MM.1S (cell line): ENCODE data around the gene COL6A1.

ENCODE experiments used
- DNase-seq: peaks from one replicate; pipeline ENCODE4 v3.0.0-alpha.2; 2015
- H2AFZ ChIP-seq: fragments of 300-600 bp; sonication (generic); 2 replicates; pipeline ENCODE4 v1.6.0; 2016; ENCODE audit warnings: antibody characterized with exemption, low read length
- H3F3A ChIP-seq: fragments of 300-600 bp; sonication (generic); 2 replicates; pipeline ENCODE4 v1.6.1; 2016; ENCODE audit warnings: mild to moderate bottlenecking, antibody characterized with exemption, low read length, moderate library complexity, mixed read lengths; ENCODE audit not compliant: insufficient read depth
- H3K27ac ChIP-seq: fragments of 300-600 bp; sonication (generic); 2 replicates; pipeline ENCODE4 v1.5.1; 2016; ENCODE audit warnings: mild to moderate bottlenecking, low read length
- H3K27me3 ChIP-seq: fragments of 300-600 bp; sonication (generic); replicated peaks from 2 replicates; pipeline ENCODE4 v1.6.0; 2016; ENCODE audit warnings: low read length; ENCODE audit not compliant: insufficient read depth
- H3K36me3 ChIP-seq: fragments of 300-600 bp; sonication (generic); replicated peaks from 2 replicates; pipeline ENCODE4 v1.6.1; 2016; ENCODE audit warnings: mild to moderate bottlenecking, low read length, mixed read lengths; ENCODE audit not compliant: insufficient read depth
- H3K4me1 ChIP-seq: fragments of 300-600 bp; sonication (generic); 2 replicates; pipeline ENCODE4 v1.6.1; 2016; ENCODE audit warnings: low read length, mixed read lengths
- H3K4me2 ChIP-seq: fragments of 300-600 bp; sonication (generic); 2 replicates; pipeline ENCODE4 v1.6.0; 2016; ENCODE audit warnings: low read depth, low read length
- H3K4me3 ChIP-seq: fragments of 300-600 bp; sonication (generic); 2 replicates; pipeline ENCODE4 v1.5.1; 2016; ENCODE audit warnings: low read length, mixed read lengths
- H3K79me2 ChIP-seq: fragments of 300-600 bp; sonication (generic); 2 replicates; pipeline ENCODE4 v1.6.1; 2016; ENCODE audit warnings: mixed run types, low read length, mixed read lengths
- H3K9ac ChIP-seq: fragments of 300-600 bp; sonication (generic); 2 replicates; pipeline ENCODE4 v1.6.1; 2016; ENCODE audit warnings: low read length, mixed read lengths
- H3K9me2 ChIP-seq: fragments of 300-600 bp; sonication (generic); replicated peaks from 2 replicates; pipeline ENCODE4 v1.6.1; 2016; ENCODE audit warnings: mild to moderate bottlenecking, low read length, mixed read lengths; ENCODE audit not compliant: insufficient read depth
- H3K9me3 ChIP-seq: fragments of 300-600 bp; sonication (generic); replicated peaks from 2 replicates; pipeline ENCODE4 v1.6.1; 2016; ENCODE audit warnings: mild to moderate bottlenecking, low read length, mixed read lengths; ENCODE audit not compliant: insufficient read depth
- H4K20me1 ChIP-seq: fragments of 300-600 bp; sonication (generic); 2 replicates; pipeline ENCODE4 v1.6.1; 2016; ENCODE audit warnings: mild to moderate bottlenecking, low read length, moderate library complexity, mixed read lengths; ENCODE audit not compliant: insufficient read depth
- CTCF ChIP-seq: fragments of 300-600 bp; sonication (generic); IDR thresholded peaks from 2 replicates; pipeline ENCODE4 v1.5.1; 2016; ENCODE audit warnings: antibody characterized with exemption, low read length, mixed read lengths
- EZH2 ChIP-seq: fragments of 300-600 bp; sonication (generic); optimal IDR thresholded peaks from 2 replicates; pipeline ENCODE3; 2017; ENCODE audit warnings: low read depth, mild to moderate bottlenecking, antibody characterized with exemption, low read length, mixed read lengths
- EZH2phosphoT487 ChIP-seq: fragments of 300-600 bp; sonication (generic); IDR thresholded peaks from 2 replicates; pipeline ENCODE4 v1.6.1; 2018; ENCODE audit warnings: antibody characterized with exemption, low read length

COL6A1 gene

GRCh38 chr21:45947296-45947695, 34.3 kb upstream of the COL6A1 start:
- Histone ChIP-seq H3K4me3 (no peak overlapping the region), H3F3A (no peaks in the 10 kb centered on the region), H3K79me2 (no peaks in the 10 kb centered on the region), H4K20me1 (no peaks in the 10 kb centered on the region), H3K27ac (no peak overlapping the region), H3K9me3 (no peaks in the 10 kb centered on the region), H3K36me3 (no peaks in the 10 kb centered on the region), H3K4me2 (no peak overlapping the region), H2AFZ (no peak overlapping the region), H3K9ac (no peak overlapping the region), H3K4me1 (no peaks in the 10 kb centered on the region), H3K27me3 (peaks cover 94% of the 10 kb centered on the region), H3K9me2 (no peaks in the 10 kb centered on the region)
- no peak for DNase-seq
- no peak for TF ChIP-seq EZH2
- no peak for TF ChIP-seq CTCF
- no peak for TF ChIP-seq EZH2phosphoT487

- Histone ChIP-seq H3K9ac (no peak overlapping the region), H2AFZ (no peak overlapping the region), H3K9me3 (no peaks in the 10 kb centered on the region), H3K4me3 (no peak overlapping the region), H3K36me3 (no peaks in the 10 kb centered on the region), H3K9me2 (no peaks in the 10 kb centered on the region), H3K27ac (no peak overlapping the region), H3K4me1 (no peaks in the 10 kb centered on the region), H4K20me1 (no peaks in the 10 kb centered on the region), H3K27me3 (peaks cover 94% of the 10 kb centered on the region), H3F3A (no peaks in the 10 kb centered on the region), H3K4me2 (no peak overlapping the region), H3K79me2 (no peaks in the 10 kb centered on the region)
- TF ChIP-seq CTCF (no peak), EZH2 (no peak), EZH2phosphoT487 (no peak)
- DNase-seq, result no peak
Observed at GRCh38 chr21:45947716-45948255, 33.8 kb upstream of the COL6A1 start.

GRCh38 chr21:45948576-45949141, 32.9 kb upstream of the COL6A1 start:
- no peak for DNase-seq
- Histone ChIP-seq H3K9me2 (no peaks in the 10 kb centered on the region), H4K20me1 (no peaks in the 10 kb centered on the region), H3K79me2 (no peaks in the 10 kb centered on the region), H3K9me3 (no peaks in the 10 kb centered on the region), H2AFZ (no peak overlapping the region), H3K27me3 (peaks cover 95% of the 10 kb centered on the region), H3K27ac (no peak overlapping the region), H3F3A (no peaks in the 10 kb centered on the region), H3K36me3 (no peaks in the 10 kb centered on the region), H3K9ac (no peak overlapping the region), H3K4me2 (no peak overlapping the region), H3K4me3 (no peak overlapping the region), H3K4me1 (no peaks in the 10 kb centered on the region)
- TF ChIP-seq EZH2phosphoT487, result no peak
- no peak for TF ChIP-seq CTCF
- TF ChIP-seq EZH2, result no peak
